Right cardiac atrium (tissue), 5 donors: Measurements from ENCODE around the gene SIVA1. TPM values are rescaled to one million over a fixed set of nuclear protein-coding genes. Genes with fewer than 3 reads are reported as not detected.

ENCODE experiments used
- ATAC-seq, 2 donors: fragments of 200-7000 bp; cut with Tn5 transposase; one replicate each; pipeline versions ENCODE4 v1.8.0 to v1.9.1; 2020; ENCODE audit warnings: moderate library complexity in 2 of 2, mild to moderate bottlenecking in 1 of 2
- DNase-seq, 3 donors: peaks; one replicate each; pipeline ENCODE4 v3.0.0-alpha.2; 2020
- H3K27ac ChIP-seq: one replicate; pipeline ENCODE4 v1.5.1; 2013; ENCODE audit warnings: mild to moderate bottlenecking, low read length, control low read depth, moderate library complexity
- H3K27me3 ChIP-seq: one replicate; pipeline ENCODE4 v1.6.1; 2013; ENCODE audit not compliant: control insufficient read depth, insufficient read depth
- H3K4me1 ChIP-seq: one replicate; pipeline ENCODE4 v1.6.1; 2013; ENCODE audit warnings: low read length; ENCODE audit not compliant: control insufficient read depth, insufficient read depth
- H3K4me3 ChIP-seq: one replicate; pipeline ENCODE4 v1.5.1; 2013; ENCODE audit warnings: low read length, control low read depth
- H3K9me3 ChIP-seq: one replicate; pipeline ENCODE4 v1.6.1; 2013; ENCODE audit warnings: low read length; ENCODE audit not compliant: control insufficient read depth
- WGBS: extraction: QIAGEN DNeasy Blood & Tissue Kit; methylation state at CpG from one replicate; pipeline ENCODE4 v1.1.7; 2013; 5-methylcytosine and 5-hydroxymethylcytosine counted together
- intact Hi-C, 4 donors: fragments of 100-400 bp; cut with DNase I; formaldehyde crosslinking; loops; one replicate each; pipeline versions ENCODE4 v1.11.0 to v1.14.0; 2022 to 2023
- polyA plus RNA-seq: library from polyadenylated mRNA; stranded (reverse); fragments of 200-250 nt; gene quantifications from one replicate; pipeline ENCODE4 v1.2.3, GENCODE V29; 2013
- total RNA-seq, 4 donors: library from RNA; stranded (reverse); fragmentation: NEBNext Ultra II Directional; extraction: Animal tissue kit (Norgen Biotek cat#: 25700); gene quantifications; one replicate each; pipeline ENCODE4 v1.2.1, GENCODE V29; 2021
- donor health status: healthy with polysubstance abuse.
- donor health status: DM: no; HTN: yes; CAD: no.
- donor health status: DM: no; HTN: no; CAD: no.
- donor health status: DM: no; HTN: yes; CAD: no; lungs with severe emphysema.
- donor health status: DM: yes; HTN: yes; CAD: no.

Gene SIVA1
- total and polyA plus RNA-seq, 5 donors: 74.6 to 201 (median 85.1) TPM

- intact Hi-C loops: no loop called here
- 87% methylated on average over 20 of the region's 20 CpGs for WGBS
- Histone ChIP-seq H3K9me3 (no peaks in the 10 kb centered on the region), H3K4me1 (no peaks in the 10 kb centered on the region), H3K4me3 (no peak overlapping the region), H3K27me3 (no peaks in the 10 kb centered on the region), H3K27ac (no peak overlapping the region)
- ATAC-seq (no peak), DNase-seq (peak in 2 of 3 donors; percentile 46 to 50)
These were observed 21.6 kb downstream of the SIVA1 start for GRCh38 chr14:104774453-104775072.

DNA sequence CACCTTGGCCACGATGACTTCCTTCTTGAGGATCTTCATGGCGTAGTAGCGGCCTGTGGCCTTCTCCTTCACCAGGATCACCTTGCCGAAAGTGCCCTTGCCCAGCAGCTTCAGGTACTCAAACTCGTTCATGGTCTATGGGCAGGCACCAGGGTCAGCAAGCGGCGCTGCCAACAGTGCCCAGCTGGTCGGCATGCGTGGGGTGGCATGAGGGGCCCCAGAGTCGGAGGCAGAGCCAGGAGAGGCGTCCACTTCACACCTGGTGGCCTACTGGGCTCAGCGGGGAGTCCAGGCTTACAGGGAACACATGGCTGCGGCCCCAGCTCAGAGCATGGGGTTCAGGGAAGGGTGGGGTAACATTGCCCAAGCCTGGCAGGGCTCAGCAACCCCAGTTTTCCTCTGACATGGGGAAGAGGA, 22.1 kb downstream of the SIVA1 start:
- Histone ChIP-seq H3K9me3 (no peaks in the 10 kb centered on the region), H3K4me1 (no peaks in the 10 kb centered on the region), H3K27me3 (no peaks in the 10 kb centered on the region), H3K4me3 (no peak overlapping the region), H3K27ac (no peak overlapping the region)
- peak in 1 of 3 donors; percentile 44 for DNase-seq
- intact Hi-C loops: no loop called here
- WGBS: 92% methylated on average over 13 of the region's 13 CpGs
- ATAC-seq: no peak

DNA sequence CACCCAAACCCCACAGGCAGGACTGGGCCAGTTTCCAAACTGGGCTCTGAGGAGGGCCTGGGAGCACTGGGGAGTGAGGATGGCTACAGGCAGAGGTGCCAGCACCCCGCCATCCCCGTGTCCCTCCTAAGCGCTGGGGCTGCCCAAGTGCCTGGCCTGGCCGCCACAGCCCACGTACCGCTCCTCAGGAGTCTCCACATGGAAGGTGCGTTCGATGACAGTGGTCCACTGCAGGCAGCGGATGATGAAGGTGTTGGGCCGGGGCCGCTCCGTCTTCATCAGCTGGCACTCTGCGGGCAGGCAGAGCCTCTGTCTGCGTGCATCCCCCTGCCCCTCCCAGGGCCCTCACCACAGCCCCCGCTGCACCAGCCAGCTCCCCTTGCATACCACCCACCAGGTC, 23.5 kb downstream of the SIVA1 start:
- no peak for ATAC-seq
- H3K4me1 ChIP-seq: no peaks in the 10 kb centered on the region
- no peaks in the 10 kb centered on the region for H3K9me3 ChIP-seq
- H3K27ac ChIP-seq: no peak overlapping the region
- WGBS: 97% methylated on average over 15 of the region's 15 CpGs
- DNase-seq: peak in 2 of 3 donors; percentile 41 to 55
- no peak overlapping the region for H3K4me3 ChIP-seq
- no peaks in the 10 kb centered on the region for H3K27me3 ChIP-seq
- intact Hi-C loops: no loop called here

- ATAC-seq (no peak), DNase-seq (peak in 2 of 3 donors; percentile 38 to 53)
- no peak overlapping the region for H3K4me3 ChIP-seq
- H3K9me3 ChIP-seq: no peaks in the 10 kb centered on the region
- H3K27ac ChIP-seq: no peak overlapping the region
- H3K4me1 ChIP-seq: no peaks in the 10 kb centered on the region
- no peaks in the 10 kb centered on the region for H3K27me3 ChIP-seq
- 85% methylated on average over 16 of the region's 16 CpGs for WGBS
- intact Hi-C loops: no loop called here
These were observed 24.2 kb downstream of the SIVA1 start for GRCh38 chr14:104776961-104777807.

- H3K27me3 ChIP-seq: no peaks in the 10 kb centered on the region
- no peaks in the 10 kb centered on the region for H3K4me1 ChIP-seq
- no peak overlapping the region for H3K27ac ChIP-seq
- no peak for ATAC-seq
- no peaks in the 10 kb centered on the region for H3K9me3 ChIP-seq
- H3K4me3 ChIP-seq: no peak overlapping the region
- intact Hi-C loops: no loop called here
- WGBS: 70% methylated on average over 15 of the region's 15 CpGs
- peak in 1 of 3 donors; percentile 36 for DNase-seq
These were observed 24.9 kb downstream of the SIVA1 start for GRCh38 chr14:104777808-104778249.

DNA sequence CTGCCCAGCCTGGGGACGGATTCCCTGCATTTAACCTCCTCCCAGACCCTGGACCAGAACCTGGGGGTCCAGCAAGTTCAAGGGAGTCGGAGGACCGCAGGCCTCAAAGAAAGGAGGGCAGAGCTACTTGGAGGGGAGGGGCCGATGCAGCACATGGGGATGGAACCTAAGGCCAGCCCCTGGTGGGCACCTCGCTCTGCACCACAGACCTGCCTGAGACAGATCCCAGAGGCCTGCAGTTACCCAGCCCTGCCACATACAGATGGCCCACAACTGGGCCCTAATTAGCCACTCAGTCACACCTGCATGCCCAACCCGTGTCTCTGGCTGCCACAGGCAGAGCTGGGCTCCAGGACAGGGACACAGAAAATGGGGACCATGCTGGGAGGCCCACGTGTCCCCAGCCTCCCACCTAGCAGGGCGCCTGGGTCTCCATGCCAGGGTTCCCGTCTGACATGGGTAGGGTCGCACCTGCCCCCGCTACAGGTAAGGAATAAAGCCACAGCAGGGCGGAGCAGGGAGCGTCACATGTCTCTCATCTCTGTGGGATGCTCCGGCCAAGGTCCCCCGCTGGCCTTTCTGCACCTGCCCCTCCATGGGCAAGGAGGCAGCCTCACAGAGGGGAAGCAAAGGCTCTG, 25.9 kb downstream of the SIVA1 start:
- WGBS: 92% methylated on average over 15 of the region's 15 CpGs
- intact Hi-C loops: no loop called here
- no peak overlapping the region for H3K4me3 ChIP-seq
- H3K4me1 ChIP-seq: no peaks in the 10 kb centered on the region
- peak in 2 of 3 donors; percentile 49 to 55 for DNase-seq
- H3K27ac ChIP-seq: no peak overlapping the region
- no peaks in the 10 kb centered on the region for H3K9me3 ChIP-seq
- no peak for ATAC-seq
- no peaks in the 10 kb centered on the region for H3K27me3 ChIP-seq

DNA sequence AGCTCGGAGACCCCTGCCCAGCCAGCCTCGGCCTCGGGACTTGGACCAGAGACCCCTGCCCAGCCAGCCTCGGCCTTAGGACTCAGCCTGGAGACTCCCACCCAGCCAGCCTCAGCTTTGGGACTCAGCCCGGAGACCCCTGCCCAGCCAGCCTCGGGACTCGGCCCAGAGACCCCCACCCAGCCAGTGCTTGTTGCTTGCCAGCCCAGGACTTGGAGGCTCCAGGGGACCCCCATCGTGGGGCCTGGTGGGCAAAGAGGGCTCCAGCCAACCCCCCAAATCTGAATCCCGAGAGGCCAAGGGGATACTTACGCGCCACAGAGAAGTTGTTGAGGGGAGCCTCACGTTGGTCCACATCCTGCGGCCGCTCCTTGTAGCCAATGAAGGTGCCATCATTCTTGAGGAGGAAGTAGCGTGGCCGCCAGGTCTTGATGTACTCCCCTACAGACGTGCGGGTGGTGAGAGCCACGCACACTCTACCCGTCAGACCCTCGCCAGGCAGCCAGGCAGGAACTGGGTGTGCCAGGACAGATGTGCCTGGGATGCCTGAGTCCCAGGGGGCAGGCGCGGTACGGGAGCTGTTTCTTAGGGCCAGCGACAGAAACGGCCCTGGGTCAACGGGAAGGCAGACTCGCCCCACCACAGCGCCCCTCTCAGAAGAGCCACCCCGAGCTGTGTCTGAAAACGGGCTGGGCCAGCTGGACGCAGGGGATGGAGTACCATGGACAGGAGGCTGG, 27.0 kb downstream of the SIVA1 start:
- no peak overlapping the region for H3K27ac ChIP-seq
- H3K9me3 ChIP-seq: no peaks in the 10 kb centered on the region
- no peaks in the 10 kb centered on the region for H3K4me1 ChIP-seq
- 91% methylated on average over 32 of the region's 32 CpGs for WGBS
- H3K27me3 ChIP-seq: no peaks in the 10 kb centered on the region
- no peak overlapping the region for H3K4me3 ChIP-seq
- intact Hi-C loops: no loop called here
- DNase-seq: peak in 2 of 3 donors; percentile 41 to 59
- ATAC-seq: no peak

DNA sequence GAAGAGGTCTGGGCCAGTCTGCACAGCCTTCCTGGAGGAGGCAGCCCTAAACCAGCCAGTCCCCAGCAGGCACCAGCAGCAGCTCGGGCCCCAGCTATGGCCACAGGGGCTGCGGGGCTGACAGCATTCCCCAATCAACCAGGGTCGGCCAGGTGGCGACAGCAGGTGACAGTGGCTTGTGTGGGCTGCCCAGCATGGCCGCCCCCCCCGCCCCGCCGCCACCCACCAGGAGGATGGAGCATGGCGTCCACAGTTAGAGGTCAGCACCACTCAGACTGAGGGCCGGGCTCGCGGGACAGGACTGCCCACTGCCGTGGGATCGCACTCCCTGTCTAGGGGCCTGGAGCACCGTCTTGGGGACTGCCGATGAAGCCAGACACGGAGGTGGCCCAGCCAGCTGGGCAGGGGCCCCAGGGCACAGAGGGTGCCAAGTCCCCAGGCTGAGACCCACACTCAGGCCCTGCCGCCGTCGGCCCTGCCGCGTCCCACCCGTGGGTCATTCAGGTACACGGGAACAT, 27.6 kb downstream of the SIVA1 start:
- 90% methylated on average over 24 of the region's 24 CpGs for WGBS
- Histone ChIP-seq H3K4me1 (no peaks in the 10 kb centered on the region), H3K27ac (no peak overlapping the region), H3K27me3 (no peaks in the 10 kb centered on the region), H3K9me3 (no peaks in the 10 kb centered on the region), H3K4me3 (no peak overlapping the region)
- DNase-seq (peak in 2 of 3 donors; percentile 40 to 53), ATAC-seq (no peak)
- intact Hi-C loops: no loop called here

GRCh38 chr14:104781271-104782077, 28.5 kb downstream of the SIVA1 start:
- intact Hi-C loops: no loop called here
- no peak overlapping the region for H3K4me3 ChIP-seq
- no peaks in the 10 kb centered on the region for H3K4me1 ChIP-seq
- DNase-seq: peak in 2 of 3 donors; percentile 56 to 61
- no peaks in the 10 kb centered on the region for H3K9me3 ChIP-seq
- H3K27ac ChIP-seq: no peak overlapping the region
- 87% methylated on average over 20 of the region's 20 CpGs for WGBS
- ATAC-seq: no peak
- H3K27me3 ChIP-seq: no peaks in the 10 kb centered on the region
